GM12878 (cell line): ENCODE results near the gene SPINT2. TPM values are rescaled to one million over a fixed set of nuclear protein-coding genes. Genes with fewer than 3 reads are reported as not detected.

Source experiments
- ATAC-seq: fragments of 200-7000 bp; cut with Tn5 transposase; 3 replicates; pipeline ENCODE4 v1.9.1; 2020; ENCODE audit warnings: mild to moderate bottlenecking, moderate library complexity
- BruUV-seq: library from RNA; stranded (reverse); fragments of 400-500 nt; replicated peaks from 2 replicates; lab custom pipeline; 2021; lab: Mats Ljungman, UMichigan
- CTCF ChIA-PET: fragments of 300-600 bp; sonication (Branson Sonifier 250); formaldehyde crosslinking; extraction: SDS; loops from one replicate; lab custom pipeline; 2021; ENCODE audit warnings: inconsistent platforms; lab: Yijun Ruan, JAX
- POLR2A ChIA-PET: fragments of 350-600 bp; formaldehyde crosslinking; extraction: SDS; loops from one replicate; lab custom pipeline; 2021; ENCODE audit warnings: inconsistent platforms; lab: Charles Lee
- RAD21 ChIA-PET: fragments of 300-600 bp; sonication (Branson Sonifier 250); formaldehyde crosslinking; loops from one replicate; lab custom pipeline; 2023; ENCODE audit warnings: antibody characterized with exemption; ENCODE audit not compliant: unreplicated experiment; lab: Charles Lee
- SMC1A ChIA-PET: fragments of 300-600 bp; sonication (Branson Sonifier 250); formaldehyde crosslinking; loops from one replicate; lab custom pipeline; 2023; ENCODE audit not compliant: unreplicated experiment, uncharacterized antibody; lab: Charles Lee
- DNase-seq: peaks from one replicate; pipeline ENCODE4 v3.0.0-alpha.2; 2011; ENCODE audit warnings: low read depth, low spot score
- FAIRE-seq: peaks from 3 replicates; lab custom pipeline; 2011; peaks lifted over from hg19 to GRCh38; lab: Jason Lieb, UNC
- H2AFZ ChIP-seq: 2 replicates; pipeline ENCODE4 v1.6.0; 2011; ENCODE audit warnings: low read depth, low read length, control low read depth; ENCODE audit not compliant: control insufficient read depth
- H3K27ac ChIP-seq: 2 replicates; pipeline ENCODE4 v1.5.1; 2011; ENCODE audit warnings: control low read depth; ENCODE audit not compliant: control insufficient read depth, insufficient read depth
- H3K27me3 ChIP-seq, 2 experiments: replicated peaks in 1 of 2; 2 replicates each; pipeline versions ENCODE4 v1.6.0 to v1.6.1; 2011; ENCODE audit warnings: low read length in 1 of 2; ENCODE audit not compliant: control insufficient read depth in 2 of 2, insufficient read depth in 2 of 2
- H3K36me3 ChIP-seq, 2 experiments: 2 replicates each; pipeline ENCODE4 v1.5.1; 2011; ENCODE audit warnings: low read length in 1 of 2; ENCODE audit not compliant: control insufficient read depth in 2 of 2, insufficient read depth in 2 of 2
- H3K4me1 ChIP-seq: 2 replicates; pipeline ENCODE4 v1.6.1; 2011; ENCODE audit warnings: mild to moderate bottlenecking, low read length, moderate library complexity, mixed read lengths; ENCODE audit not compliant: control insufficient read depth, insufficient read depth
- H3K4me2 ChIP-seq: 2 replicates; pipeline ENCODE4 v1.6.0; 2011; ENCODE audit warnings: control low read depth; ENCODE audit not compliant: control insufficient read depth, insufficient read depth
- H3K4me3 ChIP-seq: fragments of 200-600 bp; sonication (generic); 2 replicates; pipeline ENCODE4 v1.5.1; 2016
- H3K79me2 ChIP-seq: 2 replicates; pipeline ENCODE4 v1.6.0; 2011; ENCODE audit warnings: low read length; ENCODE audit not compliant: control insufficient read depth, insufficient read depth
- H3K9ac ChIP-seq: 2 replicates; pipeline ENCODE4 v1.8.0; 2011; ENCODE audit warnings: low read length, control low read depth, mixed read lengths; ENCODE audit not compliant: control insufficient read depth, insufficient read depth
- H3K9me3 ChIP-seq: replicated peaks from 3 replicates; pipeline ENCODE4 v1.5.1; 2011; ENCODE audit warnings: mild to moderate bottlenecking, low read length; ENCODE audit not compliant: control insufficient read depth, insufficient read depth
- H4K20me1 ChIP-seq: 2 replicates; pipeline ENCODE4 v1.6.0; 2011; ENCODE audit not compliant: control insufficient read depth, insufficient read depth
- LARP7 ChIP-seq: fragments of 450-650 bp; IDR thresholded peaks from 2 replicates; pipeline ENCODE4 v1.6.1; 2017; ENCODE audit warnings: mild to moderate bottlenecking
- RELB ChIP-seq: fragments of 450-650 bp; IDR thresholded peaks from 2 replicates; pipeline ENCODE4 v1.6.1; 2017; ENCODE audit warnings: low read depth, mild to moderate bottlenecking, moderate library complexity
- WGBS: methylation state at CpG from one replicate; pipeline ENCODE4 v1.1.6; 2016; ENCODE audit warnings: low lambda C conversion rate; ENCODE audit not compliant: insufficient replicate concordance, insufficient coverage; ENCODE audit errors: missing lambda C conversion rate; 5-methylcytosine and 5-hydroxymethylcytosine counted together
- in situ Hi-C: fragments of 300-500 bp; cut with MboI; formaldehyde crosslinking; loops from 9 replicates; pipeline ENCODE4 v1.14.3; 2018; ENCODE audit warnings: mixed read lengths
- intact Hi-C: fragments of 100-400 bp; cut with micrococcal nuclease; formaldehyde crosslinking; loops from one replicate; pipeline ENCODE4 v1.14.2; 2022; ENCODE audit not compliant: unreplicated experiment
- polyA plus RNA-seq, 11 experiments: library from polyadenylated mRNA; depleted of rRNA in 4 of 11; unstranded in 6 of 11; stranded (reverse) in 5 of 11; fragments of >200 nt; fragmentation: Nextera tagmentation in 4 of 11; fragmentation: Illumina TruSeq in 1 of 11; extraction: Ambion mirVana in 4 of 11; extraction: Trizol in 1 of 11; gene quantifications; 1 replicate in 1 of 11; 2 replicates in 10 of 11; pipeline versions ENCODE4 v1.2.1 to v1.2.3, GENCODE V29; 2011 to 2016; ENCODE audit warnings: inconsistent platforms in 2 of 11, missing spikeins in 2 of 11, low read depth in 1 of 11
- total RNA-seq, 4 experiments: library from RNA; depleted of rRNA in 3 of 4; stranded (reverse); fragments of >200 nt in 3 of 4; fragmentation: Illumina TruSeq in 1 of 4; extraction: Trizol in 1 of 4; gene quantifications; 2 replicates each; pipeline versions ENCODE4 v1.2.1 to v1.2.3, GENCODE V29; 2013 to 2021
- TF ChIP-seq, protein P1 (sequence below): IDR thresholded peaks from 2 replicates; pipeline ENCODE4 v1.6.1; 2012; ENCODE audit warnings: low read depth, low read length, improper control_type of control experiment

SPINT2 gene
- total and polyA plus RNA-seq, 10 of the 15 experiments (the other 5 are each of a cell fraction or from before 2014, with no cell fraction given) = 0.15 to 26.5 (median 17.5) TPM

- Histone ChIP-seq H4K20me1 (no peaks in the 10 kb centered on the region), H3K36me3 (no peaks in the 10 kb centered on the region), H2AFZ (no peak overlapping the region), H3K27me3 (0 out of 4 replicates have a peak, but pooled peaks cover 0 to 2% of the 10 kb centered on the region in 2 experiments), H3K27ac (no peak overlapping the region), H3K79me2 (no peaks in the 10 kb centered on the region), H3K4me3 (no peak overlapping the region), H3K9ac (no peak overlapping the region), H3K9me3 (no peaks in the 10 kb centered on the region), H3K4me1 (0 out of 2 replicates have a peak, but pooled peaks cover 4% of the 10 kb centered on the region), H3K4me2 (no peak overlapping the region)
- SMC1A ChIA-PET = no interaction called here
- POLR2A ChIA-PET = no interaction called here
- no TSS peak for BruUV-seq
- CTCF ChIA-PET = no interaction called here
- intact Hi-C loops (no loop called here), in situ Hi-C loops (no loop called here)
- TF ChIP-seq, protein P1, sequence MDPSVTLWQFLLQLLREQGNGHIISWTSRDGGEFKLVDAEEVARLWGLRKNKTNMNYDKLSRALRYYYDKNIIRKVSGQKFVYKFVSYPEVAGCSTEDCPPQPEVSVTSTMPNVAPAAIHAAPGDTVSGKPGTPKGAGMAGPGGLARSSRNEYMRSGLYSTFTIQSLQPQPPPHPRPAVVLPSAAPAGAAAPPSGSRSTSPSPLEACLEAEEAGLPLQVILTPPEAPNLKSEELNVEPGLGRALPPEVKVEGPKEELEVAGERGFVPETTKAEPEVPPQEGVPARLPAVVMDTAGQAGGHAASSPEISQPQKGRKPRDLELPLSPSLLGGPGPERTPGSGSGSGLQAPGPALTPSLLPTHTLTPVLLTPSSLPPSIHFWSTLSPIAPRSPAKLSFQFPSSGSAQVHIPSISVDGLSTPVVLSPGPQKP = no peak
- TF ChIP-seq LARP7 (0 out of 2 replicates have a peak, but pooled peaks have one; percentile 18), RELB (no peak)
- no peak for DNase-seq
- RAD21 ChIA-PET = interaction anchor here (0.6 kb wide), 1 partner anchor 79 kb away, joined by 3 read pairs; no protein-coding TSS in a partner anchor
- no peak for FAIRE-seq
- ATAC-seq = no peak
- WGBS = 69% methylated on average over 43 of the region's 64 CpGs
Observed at GRCh38 chr19:38221919-38222830, 42.2 kb upstream of the SPINT2 start.
